Raji (cell line): ENCODE data around the gene ANO1.

Experiments
- POLR2A ChIP-seq: IDR thresholded peaks from 2 replicates; pipeline ENCODE4 v1.6.1; 2011; ENCODE audit warnings: low read depth, low read length, control low read depth; ENCODE audit not compliant: insufficient read depth

ANO1 gene

DNA sequence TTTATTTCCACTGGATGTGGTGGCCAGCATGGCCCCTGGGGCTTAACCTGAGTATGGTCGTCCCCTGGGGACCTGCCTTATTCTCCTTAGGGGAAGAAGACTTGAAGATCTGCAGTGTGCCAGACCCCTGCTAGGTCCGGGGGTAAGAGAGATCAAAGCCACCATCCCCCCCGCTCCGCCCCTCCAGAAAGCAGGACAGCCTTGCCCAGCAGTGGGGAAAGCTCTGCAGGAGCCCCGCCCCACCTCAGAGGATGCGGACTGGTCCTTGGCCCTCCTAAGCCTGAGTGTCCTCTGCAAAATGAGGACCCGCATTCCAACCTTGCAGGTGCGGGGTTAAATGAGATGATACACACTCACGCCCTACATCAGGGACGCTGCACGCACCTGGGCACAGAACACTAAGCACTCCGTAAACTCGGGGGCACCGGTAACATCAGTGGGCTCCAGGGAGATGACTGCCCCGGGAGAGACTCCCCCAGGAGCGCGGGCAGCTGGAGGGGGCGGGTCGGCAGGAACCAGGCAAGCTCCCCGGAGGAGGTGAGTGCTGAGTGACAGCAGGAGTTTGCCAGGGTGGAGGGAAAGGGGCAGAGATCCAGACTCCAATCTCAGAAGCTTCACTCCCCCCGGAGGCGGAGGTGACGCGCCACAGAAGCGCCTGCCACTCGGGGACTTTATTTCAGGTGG, 564 bp upstream of the ANO1 start:
- no peak for TF ChIP-seq POLR2A

DNA sequence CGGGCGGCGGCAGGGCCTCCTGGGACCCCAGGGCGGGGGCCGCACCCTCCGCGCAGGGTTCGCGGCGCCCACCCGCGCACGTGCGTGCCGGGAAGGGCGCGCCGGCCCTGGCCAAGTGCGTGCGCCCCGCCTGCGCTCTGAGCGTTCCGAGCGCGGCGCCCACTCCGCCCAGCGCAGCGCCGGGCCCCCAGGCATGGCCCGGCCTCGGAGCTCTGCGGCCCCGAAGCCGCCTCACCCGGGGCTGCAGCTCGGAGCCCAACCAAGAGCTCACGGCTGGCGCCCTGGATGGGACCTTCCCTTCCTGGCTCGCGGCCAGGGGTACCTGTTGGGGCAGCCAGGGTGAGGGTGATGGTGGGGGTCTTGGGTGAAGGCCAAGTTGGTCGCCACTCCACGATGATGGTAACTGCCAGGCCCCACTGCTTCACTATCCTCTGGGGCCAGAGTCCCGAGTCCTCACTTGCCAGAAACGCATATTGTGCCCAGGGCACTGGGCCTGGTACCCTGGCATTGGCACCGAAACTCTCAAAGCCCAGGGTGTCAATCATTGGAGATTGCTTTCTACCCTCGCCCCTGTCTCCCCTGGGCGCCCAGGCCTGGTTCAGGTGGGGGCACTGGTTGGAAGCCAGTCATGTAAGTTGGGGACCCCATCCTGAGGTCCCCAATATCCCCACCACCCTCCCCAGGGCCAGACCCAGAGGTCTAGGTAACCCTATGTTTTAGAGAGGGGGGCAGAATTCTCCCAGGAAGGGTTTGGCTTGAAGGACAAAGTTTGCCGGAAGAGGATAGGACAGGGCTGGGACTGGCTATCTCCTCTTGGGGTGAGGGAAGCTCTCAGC, 882 bp downstream of the ANO1 start:
- TF ChIP-seq POLR2A = no peak

DNA sequence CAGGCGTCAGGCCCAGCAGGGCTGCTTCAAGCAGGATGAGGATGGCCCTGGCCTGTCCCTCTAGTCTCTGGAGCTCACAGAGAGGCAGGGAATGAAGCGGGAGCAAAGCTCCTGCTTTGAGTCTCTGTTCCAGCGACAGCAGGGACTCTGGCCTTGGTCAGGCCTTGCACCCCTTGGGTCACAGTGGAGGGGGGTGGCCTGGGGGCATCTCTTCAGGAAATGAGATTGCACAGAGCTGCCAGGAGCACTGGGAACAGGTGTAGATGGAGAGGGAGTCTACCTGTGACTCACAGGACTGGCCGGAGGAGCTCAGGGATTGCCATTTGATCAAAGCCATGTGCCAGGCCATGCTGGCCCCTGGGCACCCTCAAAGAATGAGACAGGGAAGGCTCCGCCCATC, 1.6 kb downstream of the ANO1 start:
- TF ChIP-seq POLR2A = no peak

DNA sequence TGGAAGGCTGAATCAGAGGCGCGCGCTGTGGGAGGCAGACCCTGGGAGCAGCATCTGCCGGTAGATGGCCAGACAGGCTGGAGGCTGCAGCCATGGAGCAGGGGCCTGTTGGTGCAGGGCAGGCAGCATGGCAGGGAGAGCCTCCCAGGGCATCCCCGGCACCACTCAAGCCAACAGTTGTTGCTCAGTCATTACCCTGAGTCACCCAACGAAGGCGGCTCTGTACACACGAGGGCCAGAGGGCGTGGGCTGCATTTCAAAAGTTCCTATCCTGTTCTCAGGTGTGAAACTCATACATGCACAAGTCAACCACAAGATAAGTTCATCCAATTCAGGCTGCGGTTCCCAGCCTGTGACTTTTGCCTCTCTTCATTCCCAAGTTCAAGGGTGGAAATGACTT, 2.6 kb downstream of the ANO1 start:
- no peak for TF ChIP-seq POLR2A

DNA sequence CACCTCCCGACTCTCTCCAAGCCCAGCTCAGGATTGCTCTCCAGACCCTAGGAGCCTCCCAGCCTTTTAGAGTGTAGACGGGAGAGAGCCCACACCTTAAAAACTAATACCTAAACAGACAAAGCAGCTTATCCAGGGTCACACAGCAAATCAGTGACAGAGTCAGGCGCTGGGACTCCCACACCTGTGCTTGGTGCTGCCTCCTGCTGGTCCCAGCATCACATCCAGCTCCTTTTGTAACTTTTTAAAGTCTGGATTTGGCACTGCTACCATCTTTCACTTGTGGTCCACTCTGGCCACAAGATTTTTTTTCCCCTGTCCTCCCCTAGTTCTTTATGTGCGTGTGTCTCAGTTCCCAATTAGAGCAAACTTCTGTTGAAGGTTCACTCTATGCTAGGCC, 4.7 kb downstream of the ANO1 start:
- no peak for TF ChIP-seq POLR2A

DNA sequence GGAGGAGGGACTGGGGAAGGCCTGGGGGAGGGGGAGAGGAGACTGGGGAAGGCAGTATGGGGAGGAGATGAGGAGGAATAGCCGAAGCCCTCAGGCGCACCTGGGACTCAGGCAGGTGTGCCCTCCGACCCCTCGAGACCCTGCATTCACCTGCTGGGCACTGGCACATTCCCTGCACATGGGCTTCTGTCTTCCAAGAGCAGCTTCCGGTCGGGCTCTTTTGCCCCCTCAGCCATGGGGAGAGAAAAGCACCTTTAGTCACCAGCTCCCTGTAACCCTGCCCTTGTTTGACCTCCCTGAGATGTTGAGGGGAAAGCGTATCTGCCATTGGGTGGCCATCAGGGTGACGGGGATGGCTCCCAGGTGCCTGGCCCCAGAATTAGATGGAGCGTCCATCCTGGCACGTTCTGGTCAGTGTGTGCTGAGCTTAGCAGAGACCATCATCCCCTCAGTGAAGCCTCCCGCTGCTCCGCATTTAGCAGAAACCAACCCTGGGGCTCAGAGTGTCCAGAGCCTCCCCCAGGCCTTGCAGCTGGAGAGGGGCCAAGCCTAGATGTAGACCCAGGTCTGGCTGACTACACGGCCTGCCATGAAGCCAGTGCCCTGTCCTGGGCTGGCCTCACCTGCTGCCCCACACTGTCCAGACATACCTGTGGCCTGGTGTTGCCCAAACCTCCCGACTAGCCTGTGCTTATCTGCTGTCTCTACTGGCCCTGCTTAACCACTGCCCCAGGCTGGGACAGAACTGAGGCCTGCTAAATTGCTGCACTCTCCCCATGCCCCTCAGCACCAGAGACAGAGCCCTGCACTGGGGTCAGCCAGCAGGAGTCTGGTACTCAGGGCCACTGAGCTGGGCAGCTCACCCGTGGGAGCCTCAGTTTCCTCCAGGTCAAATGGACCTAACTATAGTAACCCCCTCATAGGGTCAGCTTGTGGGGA, 6.2 kb downstream of the ANO1 start:
- TF ChIP-seq POLR2A = no peak

DNA sequence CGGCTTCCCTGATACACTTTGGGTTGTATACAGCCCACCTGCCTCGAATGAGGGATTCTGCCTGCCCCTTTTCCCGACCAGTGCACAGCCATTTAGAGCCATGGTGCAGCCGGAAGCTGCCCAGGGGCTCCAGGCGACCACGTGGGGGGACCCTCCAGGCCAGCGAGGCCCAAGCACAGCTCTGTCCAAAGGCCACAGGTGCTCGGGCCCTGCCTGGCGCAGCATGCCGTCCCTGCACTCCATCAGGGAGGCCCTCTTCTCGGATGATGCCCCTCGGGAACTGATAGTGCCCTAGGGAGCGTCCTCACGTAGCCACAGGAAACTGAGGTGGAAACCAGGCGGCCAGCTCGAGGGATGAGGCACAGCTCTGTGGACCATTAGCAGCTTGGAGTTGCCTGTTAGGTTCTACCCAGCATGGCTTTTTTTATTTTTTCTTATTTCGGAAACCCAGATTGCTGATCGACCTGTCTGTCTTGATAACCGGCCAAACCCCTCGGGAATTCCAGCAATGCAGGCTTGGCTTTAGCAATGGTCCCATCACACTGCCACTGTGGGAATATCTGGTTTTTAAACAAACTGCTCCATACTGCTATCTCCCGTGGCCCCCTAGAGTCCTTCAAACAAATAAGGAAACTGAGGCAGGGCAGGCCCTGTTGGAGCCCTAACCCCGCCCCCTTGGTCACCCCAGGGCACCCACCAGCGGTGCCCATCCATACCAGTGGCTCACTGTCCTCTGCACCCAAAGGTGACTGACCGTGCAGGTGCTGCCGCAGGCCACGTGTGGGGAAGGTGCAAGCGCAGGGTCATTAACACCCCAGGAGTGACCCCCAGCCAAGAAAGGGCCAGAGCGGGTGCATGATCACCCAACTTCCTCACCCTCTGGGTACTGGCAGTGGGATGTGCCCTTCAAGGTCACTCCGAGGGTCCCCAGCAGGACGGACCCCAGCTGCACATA, 8.0 kb downstream of the ANO1 start:
- no peak for TF ChIP-seq POLR2A

DNA sequence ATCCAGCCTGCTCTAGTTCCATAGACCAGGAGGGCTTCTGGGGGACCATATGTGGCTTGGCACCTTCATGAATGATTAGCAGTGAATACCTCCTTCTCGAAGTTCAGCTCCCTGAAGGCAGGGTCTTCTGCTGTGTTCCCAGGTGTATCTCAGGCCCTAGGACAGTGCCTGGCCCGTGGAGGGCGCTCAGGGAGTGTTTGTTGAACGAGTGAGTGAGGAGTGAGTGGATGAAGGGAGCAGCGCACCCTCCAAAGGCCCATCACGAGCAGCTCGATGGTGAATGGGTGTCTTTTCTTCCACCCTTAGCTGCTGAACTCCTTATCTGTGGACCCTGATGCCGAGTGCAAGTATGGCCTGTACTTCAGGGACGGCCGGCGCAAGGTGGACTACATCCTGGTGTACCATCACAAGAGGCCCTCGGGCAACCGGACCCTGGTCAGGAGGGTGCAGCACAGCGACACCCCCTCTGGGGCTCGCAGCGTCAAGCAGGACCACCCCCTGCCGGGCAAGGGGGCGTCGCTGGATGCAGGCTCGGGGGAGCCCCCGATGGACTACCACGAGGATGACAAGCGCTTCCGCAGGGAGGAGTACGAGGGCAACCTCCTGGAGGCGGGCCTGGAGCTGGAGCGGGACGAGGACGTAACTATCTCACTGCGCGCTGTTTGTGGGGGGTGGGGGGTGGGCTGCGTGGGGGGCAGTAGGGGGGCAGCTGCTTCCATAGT, 9.5 kb downstream of the ANO1 start:
- TF ChIP-seq POLR2A = no peak

DNA sequence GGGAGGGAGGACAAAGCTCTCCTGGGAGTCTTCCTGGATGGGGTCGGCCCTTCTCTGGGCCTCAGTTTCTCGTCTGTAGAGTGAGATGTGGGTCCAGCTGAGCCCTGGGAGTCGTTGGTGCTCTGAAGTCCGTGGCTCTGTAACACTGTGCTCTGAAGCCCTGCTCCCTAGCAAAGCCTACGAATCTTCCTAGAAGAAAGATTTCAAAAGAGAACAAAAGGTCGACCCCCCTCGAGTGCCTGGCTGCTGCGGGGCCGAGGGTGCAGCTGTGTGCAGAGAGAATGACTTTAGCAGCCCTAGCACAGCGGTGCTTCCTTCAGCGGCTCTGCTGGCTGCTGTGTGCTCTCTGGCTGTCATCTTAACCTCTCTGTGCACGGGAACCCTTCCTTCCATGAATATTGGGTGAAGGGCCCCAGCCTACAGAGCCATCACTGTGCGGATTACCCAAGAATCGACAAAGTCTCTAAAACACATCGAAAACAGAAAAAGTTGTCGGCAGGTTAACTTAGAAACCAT, 10.7 kb downstream of the ANO1 start:
- no peak for TF ChIP-seq POLR2A

DNA sequence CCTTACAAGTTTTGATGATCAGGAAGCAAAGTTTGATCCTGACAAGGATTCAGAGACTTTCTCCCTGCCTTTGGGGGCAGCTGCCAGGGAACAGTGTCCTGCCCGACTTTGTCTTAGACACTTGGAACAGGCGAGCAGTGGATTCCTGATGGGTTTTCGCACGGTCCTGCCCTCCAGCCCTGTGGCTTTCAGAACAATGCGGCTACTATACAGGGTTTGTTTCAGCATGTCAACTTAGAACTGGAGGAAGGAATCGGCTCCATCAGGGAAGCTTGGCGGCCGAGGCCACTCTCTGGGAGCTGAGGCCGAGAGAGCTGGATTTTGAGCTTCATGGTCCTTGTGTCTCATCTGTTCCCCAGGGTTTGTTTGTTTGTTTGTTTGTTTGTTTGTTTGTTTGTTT, 11.5 kb downstream of the ANO1 start:
- no peak for TF ChIP-seq POLR2A

DNA sequence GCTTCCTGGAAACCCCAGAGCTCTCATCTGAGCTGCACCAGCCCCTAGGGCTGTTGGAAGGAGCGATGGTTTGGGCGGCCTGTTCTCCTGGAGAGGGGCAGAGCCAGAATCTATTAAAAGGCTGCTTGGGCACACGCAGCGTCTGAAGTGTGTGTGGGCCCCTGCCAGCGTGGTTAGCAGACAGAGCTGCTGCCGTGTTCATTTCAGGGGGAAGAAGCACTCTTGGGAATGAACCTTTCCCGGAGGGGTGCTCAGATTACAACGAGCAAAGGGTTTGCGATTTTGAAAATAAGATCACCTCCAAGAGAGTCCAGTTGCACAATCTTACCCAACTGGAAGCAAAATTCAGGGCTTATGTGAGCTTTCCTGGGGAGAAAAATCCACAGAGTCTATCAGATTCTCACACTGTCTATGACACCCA, 12.9 kb downstream of the ANO1 start:
- TF ChIP-seq POLR2A = no peak

DNA sequence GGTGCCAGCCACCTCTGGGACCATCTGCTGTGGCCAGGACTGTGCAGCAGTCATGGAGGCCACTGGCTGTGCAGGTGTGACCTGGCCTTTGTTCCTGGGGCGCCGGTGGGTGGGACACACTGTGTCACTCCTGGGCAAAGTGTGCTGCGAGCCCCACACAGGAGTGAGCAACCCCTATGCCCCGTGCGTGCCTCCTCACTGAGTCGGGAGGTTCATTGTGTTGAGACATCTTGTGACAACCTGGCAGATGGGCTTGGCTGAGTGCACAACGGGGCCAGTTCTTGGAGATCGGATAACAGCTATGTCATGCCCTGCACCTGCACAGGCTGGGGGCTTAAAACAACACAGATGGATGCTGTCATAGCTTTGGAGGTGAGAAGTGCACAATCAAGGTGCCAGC, 13.5 kb downstream of the ANO1 start:
- TF ChIP-seq POLR2A = no peak

DNA sequence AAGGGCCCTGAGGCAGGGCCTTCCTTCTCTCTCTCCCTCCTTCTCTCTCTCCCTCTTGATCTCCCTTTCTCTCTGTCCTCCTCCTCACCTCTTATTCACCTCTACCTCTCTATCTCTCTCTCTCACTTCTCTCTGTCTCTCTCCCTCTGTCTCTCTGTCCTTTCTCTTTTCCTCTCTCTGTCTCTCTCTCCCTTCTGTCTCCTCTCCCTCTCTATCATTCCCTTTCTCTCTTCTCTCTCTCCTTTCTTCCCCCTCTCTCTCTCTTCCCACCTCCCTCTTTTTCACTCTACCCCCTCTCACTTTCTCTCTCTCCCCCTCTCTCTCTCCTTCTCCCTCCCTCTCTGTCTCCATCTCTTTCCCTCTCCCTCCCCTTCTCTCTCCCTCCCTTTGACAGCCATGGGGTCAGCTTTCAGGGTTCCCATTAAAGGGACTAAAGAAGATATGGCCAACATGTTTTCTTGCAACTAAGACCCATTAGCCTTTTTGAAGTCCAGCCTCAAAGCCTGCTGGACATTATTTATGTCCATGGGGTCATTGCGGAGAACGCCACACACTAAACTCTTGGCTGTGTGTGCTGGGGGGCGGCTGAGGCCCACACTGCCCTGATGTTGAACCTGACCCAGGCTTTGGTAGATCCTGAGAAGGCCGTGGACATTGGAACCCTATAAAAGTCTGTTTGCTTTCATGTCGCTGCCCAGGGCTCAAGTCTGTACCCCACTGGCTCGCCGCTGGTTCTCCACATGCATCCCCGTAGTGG, 15.0 kb downstream of the ANO1 start:
- no peak for TF ChIP-seq POLR2A
